Neuron (in vitro differentiated cells): ENCODE measurements around the gene FYCO1.
"Not testable (repeated sequence)": the region's sequence is repeated elsewhere in the genome, so short reads cannot be mapped to it uniquely, and the experiment has no call there.

ENCODE experiments used
- H2AFZ ChIP-seq: one replicate; pipeline ENCODE4 v1.6.1; 2013; ENCODE audit warnings: low read depth, mild to moderate bottlenecking, inconsistent platforms, low read length, moderate library complexity
- H3K27me3 ChIP-seq: one replicate; pipeline ENCODE4 v1.6.1; 2013; ENCODE audit warnings: low read length; ENCODE audit not compliant: insufficient read depth
- H3K36me3 ChIP-seq: one replicate; pipeline ENCODE4 v1.6.1; 2013; ENCODE audit warnings: low read length; ENCODE audit not compliant: insufficient read depth
- H3K4me1 ChIP-seq: one replicate; pipeline ENCODE4 v1.6.1; 2013; ENCODE audit warnings: low read length; ENCODE audit not compliant: insufficient read depth
- H3K4me3 ChIP-seq: 2 replicates; pipeline ENCODE4 v1.5.1; 2013; ENCODE audit warnings: mild to moderate bottlenecking, low read length, moderate library complexity
- H3K9me3 ChIP-seq: one replicate; pipeline ENCODE4 v1.6.1; 2013; ENCODE audit warnings: low read length

FYCO1 gene

DNA sequence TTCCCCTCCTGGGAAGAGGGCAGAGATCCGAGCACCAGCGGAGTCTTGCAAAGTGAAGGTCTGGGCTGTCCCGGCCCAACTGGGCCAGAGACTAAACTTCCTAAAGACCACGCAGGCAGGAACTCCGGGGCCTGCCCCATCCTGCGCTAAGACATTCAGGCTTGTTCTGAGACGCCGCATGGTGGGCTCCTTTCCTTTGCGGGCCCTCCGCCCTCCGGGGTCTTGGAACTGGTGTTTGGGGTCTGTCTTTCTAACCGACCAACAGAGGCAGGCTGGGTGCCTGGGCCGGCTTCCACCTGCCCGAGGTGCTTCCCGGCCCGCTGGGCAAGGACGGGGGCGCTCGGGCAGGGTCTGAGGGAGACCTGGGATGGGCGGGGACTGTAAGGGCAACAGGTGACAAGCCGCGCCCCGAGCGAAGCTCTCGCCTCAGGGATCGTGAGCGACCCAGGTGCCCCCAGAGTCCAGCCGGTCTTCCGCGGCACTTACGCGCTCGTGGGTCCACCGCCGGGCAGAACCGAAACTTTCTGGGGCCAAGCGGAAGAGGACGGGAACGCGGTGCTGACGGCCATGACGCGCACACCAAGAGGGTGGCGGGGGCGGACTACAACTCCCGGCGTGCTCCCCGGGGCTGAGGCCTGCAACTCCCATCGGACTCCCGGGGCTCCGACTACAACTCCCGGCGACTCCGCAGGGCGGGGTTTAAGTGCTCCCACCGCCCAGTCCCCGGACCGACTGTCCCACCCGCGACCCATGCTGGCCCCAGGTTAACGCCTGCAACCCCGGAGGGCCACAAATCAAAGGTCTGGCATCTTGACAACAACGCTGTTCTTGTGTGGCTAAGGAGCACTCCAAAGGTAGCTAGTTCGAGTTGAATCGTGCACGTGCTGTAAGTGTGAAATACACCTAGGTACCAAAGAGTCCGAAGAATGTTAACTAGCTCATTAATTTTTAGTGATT lies at the start of gene FYCO1:
Gene FYCO1 (minus strand): TSS at position 589 of the 957 bp plus-strand sequence. CDS start 10,914 bp downstream, outside the sequence.
- H3K36me3 ChIP-seq = no peaks in the 10 kb centered on the region
- peaks cover 13% of the 10 kb centered on the region for H3K27me3 ChIP-seq
- H3K9me3 ChIP-seq = no peaks in the 10 kb centered on the region
- H3K4me1 ChIP-seq = peaks cover 10% of the 10 kb centered on the region
- peak within 1 kb of the TSS; percentile 84 for H3K4me3 ChIP-seq
- peak within 1 kb of the TSS; percentile 95 for H2AFZ ChIP-seq

DNA sequence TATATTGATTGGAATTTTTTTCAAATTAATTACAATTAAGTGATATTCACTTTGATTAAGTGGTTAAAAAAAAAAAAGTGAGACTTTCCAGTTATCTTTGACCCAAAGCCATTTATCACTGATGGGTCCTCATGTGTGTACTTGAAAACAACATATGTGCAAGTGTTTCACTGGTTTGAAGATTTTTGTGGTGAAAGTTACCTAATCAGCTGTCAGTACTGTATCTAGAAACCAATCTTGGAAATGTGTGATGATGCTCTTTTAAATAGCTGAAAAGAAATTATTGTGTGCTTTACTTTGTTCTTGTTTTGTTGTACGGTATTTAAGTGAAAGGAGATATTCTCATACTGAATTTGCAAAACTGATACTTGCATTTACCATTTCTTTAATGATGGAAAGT lies 43.3 kb upstream of the FYCO1 start:
- no peak overlapping the region for H3K4me3 ChIP-seq

DNA sequence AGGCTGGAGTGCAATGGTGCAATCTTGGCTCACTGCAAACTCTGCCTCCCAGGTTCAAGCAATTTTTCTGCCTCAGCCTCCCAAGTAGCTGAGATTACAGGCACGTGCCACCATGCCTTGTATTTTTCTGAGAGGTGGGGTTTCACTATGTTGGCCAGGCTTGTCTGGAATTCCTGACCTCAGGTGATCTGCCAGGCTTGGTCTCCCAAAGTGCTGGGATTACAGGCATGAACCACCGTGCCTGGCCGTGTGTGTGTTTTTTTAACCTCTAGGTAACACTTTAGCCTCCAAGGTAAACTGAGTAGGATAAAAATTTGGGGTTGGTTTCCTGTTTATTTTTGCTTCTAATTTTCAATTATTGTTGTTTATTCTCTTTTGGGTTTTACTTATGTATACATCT lies 42.4 kb upstream of the FYCO1 start:
- H3K4me1 ChIP-seq, H3K4me3 ChIP-seq, H3K9me3 ChIP-seq, H3K36me3 ChIP-seq, H2AFZ ChIP-seq, H3K27me3 ChIP-seq: not testable (repeated sequence)

More for the DNA sequence above, 43.3 kb upstream of the FYCO1 start:
- H2AFZ ChIP-seq = no peak overlapping the region
- peaks cover 2% of the 10 kb centered on the region for H3K27me3 ChIP-seq
- no peaks in the 10 kb centered on the region for H3K4me1 ChIP-seq
- no peaks in the 10 kb centered on the region for H3K36me3 ChIP-seq
- H3K9me3 ChIP-seq = no peaks in the 10 kb centered on the region

DNA sequence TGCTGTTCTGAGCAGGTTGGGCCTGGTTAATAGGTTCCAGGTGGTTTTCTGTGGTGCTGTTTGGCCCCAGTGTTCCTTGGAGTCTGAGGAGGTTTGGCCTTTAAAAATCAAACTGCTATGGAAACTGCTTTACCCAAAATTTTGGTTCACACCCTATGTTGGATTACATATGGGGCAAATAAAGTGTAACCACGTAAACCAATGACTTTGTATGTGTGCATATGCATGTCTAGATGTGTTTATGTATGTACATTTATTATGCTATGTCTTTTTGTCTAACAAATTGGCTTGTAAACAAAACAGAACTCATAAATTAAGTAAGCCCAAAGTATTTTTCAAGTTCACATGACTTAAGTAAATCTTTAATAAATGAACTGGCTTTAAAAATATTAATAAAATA lies 40.6 kb upstream of the FYCO1 start:
- H3K27me3 ChIP-seq = peaks cover 2% of the 10 kb centered on the region
- no peaks in the 10 kb centered on the region for H3K9me3 ChIP-seq
- no peak overlapping the region for H2AFZ ChIP-seq
- no peaks in the 10 kb centered on the region for H3K4me1 ChIP-seq
- H3K4me3 ChIP-seq = no peak overlapping the region
- no peaks in the 10 kb centered on the region for H3K36me3 ChIP-seq

GRCh38 chr3:46031747-46032146 lies 36.1 kb upstream of the FYCO1 start:
- H3K36me3 ChIP-seq = no peaks in the 10 kb centered on the region
- no peaks in the 10 kb centered on the region for H3K4me1 ChIP-seq
- H3K4me3 ChIP-seq = no peak overlapping the region
- no peaks in the 10 kb centered on the region for H3K9me3 ChIP-seq
- peaks cover 2% of the 10 kb centered on the region for H3K27me3 ChIP-seq
- no peak overlapping the region for H2AFZ ChIP-seq

DNA sequence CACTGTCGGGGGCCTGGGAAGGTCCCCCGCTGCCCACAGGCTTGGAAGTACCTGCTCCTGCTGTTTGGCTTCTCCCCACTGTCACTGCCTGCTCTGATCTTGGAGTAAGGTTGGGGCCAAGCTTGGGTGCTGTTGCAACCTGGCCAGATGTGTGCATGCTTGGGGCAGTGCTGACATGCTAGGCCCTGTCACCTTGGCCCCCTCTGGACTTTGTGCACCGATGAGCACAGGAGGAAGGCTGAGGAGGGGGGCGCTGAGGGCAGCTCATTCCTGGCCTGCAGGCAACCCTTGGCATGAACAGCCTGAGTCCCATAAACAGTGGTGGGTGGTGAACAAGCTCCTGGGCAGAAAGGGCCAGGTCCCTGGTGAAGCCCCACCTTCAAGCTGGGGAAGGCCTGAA lies 35.6 kb upstream of the FYCO1 start:
- H2AFZ ChIP-seq = no peak overlapping the region
- peaks cover 2% of the 10 kb centered on the region for H3K27me3 ChIP-seq
- H3K36me3 ChIP-seq = no peaks in the 10 kb centered on the region
- no peaks in the 10 kb centered on the region for H3K4me1 ChIP-seq
- no peaks in the 10 kb centered on the region for H3K9me3 ChIP-seq
- no peak overlapping the region for H3K4me3 ChIP-seq

GRCh38 chr3:46030626-46031025 lies 35.0 kb upstream of the FYCO1 start:
- H3K4me1 ChIP-seq = no peaks in the 10 kb centered on the region
- H3K36me3 ChIP-seq = no peaks in the 10 kb centered on the region
- no peak overlapping the region for H2AFZ ChIP-seq
- H3K27me3 ChIP-seq = no peaks in the 10 kb centered on the region
- no peaks in the 10 kb centered on the region for H3K9me3 ChIP-seq
- H3K4me3 ChIP-seq = no peak overlapping the region

DNA sequence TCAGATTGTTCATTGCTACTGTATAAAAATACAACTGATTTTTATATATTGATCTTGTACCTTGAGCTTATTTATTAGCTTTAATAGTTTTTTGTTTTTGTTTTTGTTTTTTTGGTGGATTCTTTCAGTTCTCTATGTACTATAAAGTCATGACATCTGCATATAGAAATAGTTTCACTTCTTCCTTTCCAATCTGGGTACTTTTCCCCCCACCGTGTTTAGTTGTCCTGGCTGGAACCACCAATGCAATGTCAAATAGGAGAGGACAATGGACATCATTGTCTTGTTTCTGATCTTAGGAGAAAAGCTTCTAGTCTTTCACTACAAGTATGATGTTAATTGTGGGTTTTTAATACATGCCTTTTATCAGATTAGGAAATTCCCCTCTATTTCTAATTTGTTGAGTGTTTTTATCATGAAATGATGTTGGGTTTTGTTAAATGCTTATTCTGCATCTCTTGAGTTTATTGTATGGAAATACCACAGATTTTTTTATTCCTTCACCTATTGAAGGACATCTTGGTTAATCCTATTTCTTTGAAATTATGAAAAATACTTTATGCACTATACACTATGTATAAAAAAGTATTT lies 34.4 kb upstream of the FYCO1 start:
- no peaks in the 10 kb centered on the region for H3K36me3 ChIP-seq
- H2AFZ ChIP-seq = no peak overlapping the region
- no peaks in the 10 kb centered on the region for H3K4me1 ChIP-seq
- no peak overlapping the region for H3K4me3 ChIP-seq
- no peaks in the 10 kb centered on the region for H3K27me3 ChIP-seq
- no peaks in the 10 kb centered on the region for H3K9me3 ChIP-seq

GRCh38 chr3:46027736-46028397 lies 32.2 kb upstream of the FYCO1 start:
- H3K27me3 ChIP-seq = no peaks in the 10 kb centered on the region
- no peaks in the 10 kb centered on the region for H3K4me1 ChIP-seq
- no peaks in the 10 kb centered on the region for H3K36me3 ChIP-seq
- no peaks in the 10 kb centered on the region for H3K9me3 ChIP-seq
- no peak overlapping the region for H3K4me3 ChIP-seq
- H2AFZ ChIP-seq = no peak overlapping the region

DNA sequence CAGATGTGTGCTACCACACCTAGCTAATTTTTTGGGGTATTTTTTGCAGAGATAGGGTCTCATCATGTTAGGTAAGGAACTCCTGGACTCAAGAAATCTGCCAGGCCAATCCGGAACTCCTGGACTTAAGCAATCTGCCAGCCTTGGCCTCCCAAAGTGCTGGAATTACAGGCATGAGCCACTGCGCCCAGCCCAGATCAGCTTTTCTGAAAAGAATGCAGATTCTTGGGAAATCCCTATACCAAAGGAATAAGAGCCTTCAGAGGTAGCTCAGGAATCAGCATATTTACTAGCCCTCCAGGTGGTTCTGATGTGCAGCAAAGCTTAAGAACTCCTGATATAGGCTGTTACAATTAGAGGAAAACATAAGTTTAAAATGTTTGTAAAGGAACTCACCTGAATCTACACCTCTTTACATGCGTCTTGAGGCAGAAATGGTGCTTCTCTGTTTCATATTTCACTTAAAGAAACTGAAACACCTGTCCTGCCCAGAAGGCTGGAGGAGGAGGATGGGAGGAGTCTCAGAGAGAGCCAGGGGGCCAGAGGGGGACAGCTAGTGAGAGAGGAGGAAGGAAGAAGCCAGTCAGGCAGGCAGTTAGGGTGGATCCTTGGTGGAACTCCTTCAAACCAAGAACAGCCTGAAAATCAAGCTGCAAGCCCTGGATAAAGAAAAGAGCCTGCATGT lies 31.5 kb upstream of the FYCO1 start, which contains the start of gene XCR1:
Gene XCR1 (minus strand): TSS at position 463 of the 685 bp plus-strand sequence. CDS start 5,536 bp downstream, outside the sequence.
- no peaks in the 10 kb centered on the region for H3K27me3 ChIP-seq
- H3K4me3 ChIP-seq = no peak within 1 kb of the TSS
- no peaks in the 10 kb centered on the region for H3K4me1 ChIP-seq
- H3K9me3 ChIP-seq = no peaks in the 10 kb centered on the region
- no peaks in the 10 kb centered on the region for H3K36me3 ChIP-seq
- H2AFZ ChIP-seq = no peak within 1 kb of the TSS

- Histone ChIP-seq H3K4me3 (no peak overlapping the region), H3K36me3 (no peaks in the 10 kb centered on the region), H3K9me3 (no peaks in the 10 kb centered on the region)
These were observed 29.5 kb upstream of the FYCO1 start for GRCh38 chr3:46025139-46025538.

GRCh38 chr3:46024131-46024530 lies 28.5 kb upstream of the FYCO1 start:
- no peaks in the 10 kb centered on the region for H3K36me3 ChIP-seq
- no peaks in the 10 kb centered on the region for H3K4me1 ChIP-seq
- H2AFZ ChIP-seq = no peak overlapping the region
- H3K9me3 ChIP-seq = no peaks in the 10 kb centered on the region
- H3K27me3 ChIP-seq = no peaks in the 10 kb centered on the region
- H3K4me3 ChIP-seq = no peak overlapping the region

More at GRCh38 chr3:46025139-46025538, 29.5 kb upstream of the FYCO1 start:
- H3K4me1 ChIP-seq = no peaks in the 10 kb centered on the region
- H2AFZ ChIP-seq = no peak overlapping the region
- H3K27me3 ChIP-seq = no peaks in the 10 kb centered on the region
